ENCODE results near the gene SLC8A2. TPM values are rescaled to one million over a fixed set of nuclear protein-coding genes. Genes with fewer than 3 reads are reported as not detected.

Gene SLC8A2
- total and polyA plus RNA-seq, 2 of the 8 experiments (the other 6 are each of a cell fraction or from before 2014, with no cell fraction given): 7.3 to 12.4 TPM

DNA sequence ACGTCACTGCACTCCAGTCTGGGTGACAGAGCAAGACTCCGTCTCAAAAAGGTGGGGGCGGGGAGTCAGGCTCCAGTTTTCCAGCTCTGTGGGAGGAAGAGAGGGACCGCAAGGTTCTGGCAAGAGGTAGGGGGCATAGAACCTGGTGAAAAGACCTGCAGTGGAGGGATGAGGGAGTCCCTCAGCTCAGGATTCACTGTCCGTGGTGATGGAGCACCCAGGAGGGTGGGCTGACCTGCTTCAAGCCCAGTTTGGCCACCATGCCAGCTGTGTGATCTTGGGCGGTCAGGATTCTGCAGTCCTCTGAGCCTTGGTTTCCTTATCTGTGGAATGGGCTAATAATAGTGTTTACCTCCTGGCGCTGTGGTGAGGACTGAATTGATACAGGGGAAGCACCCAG lies 21.2 kb downstream of the SLC8A2 start (continued):
- TF ChIP-seq CHD7 (IDR thresholded peaks at IDR 0.05; ENCODE audit: insufficient replicate concordance, low read length) (no peak), YY1 (IDR thresholded peaks at IDR 0.05; ENCODE audit: low read depth, low read length) (no peak), RFX5 (IDR thresholded peaks at IDR 0.05; ENCODE audit: borderline replicate concordance, low read depth, low read length) (no peak), CBX8 (IDR thresholded peaks at IDR 0.05; ENCODE audit: borderline replicate concordance, low read depth, low read length) (no peak), PHF8 (conservative IDR thresholded peaks at IDR 0.05; ENCODE audit: low read depth, low read length) (no peak), KDM5A (IDR thresholded peaks at IDR 0.05; ENCODE audit: low read length) (no peak), POLR2AphosphoS5 (IDR thresholded peaks at IDR 0.05; ENCODE audit: low read depth, low read length) (no peak)
